SK-N-SH treated with all-trans-retinoic acid at 6 μM for 48 hours (cell line): Measurements from ENCODE around the gene GART.

Experiments
- ARNTL ChIP-seq: fragments of 450-650 bp; formaldehyde crosslinking; IDR thresholded peaks from 2 replicates; pipeline ENCODE4 v1.5.0; 2020; ENCODE audit warnings: low read depth, mild to moderate bottlenecking, moderate library complexity, borderline replicate concordance
- CSRNP3 ChIP-seq: fragments of 250-450 bp; sonication (Bioruptor Pico); IDR thresholded peaks from 2 replicates; pipeline ENCODE4 v1.5.1; 2021; ENCODE audit warnings: mild to moderate bottlenecking, moderate library complexity
- ESRRG ChIP-seq: fragments of 250-450 bp; sonication (Bioruptor Pico); IDR thresholded peaks from 2 replicates; pipeline ENCODE4 v1.6.1; 2021; ENCODE audit warnings: mild to moderate bottlenecking
- OSR1 ChIP-seq: fragments of 250-450 bp; sonication (Bioruptor Pico); IDR thresholded peaks from 2 replicates; pipeline ENCODE4 v1.8.0; 2022; ENCODE audit warnings: moderate library complexity, mild to moderate bottlenecking, inconsistent platforms
- PATZ1 ChIP-seq: fragments of 250-450 bp; sonication (Bioruptor Pico); IDR thresholded peaks from 2 replicates; pipeline ENCODE4 v1.8.0; 2020; ENCODE audit warnings: mild to moderate bottlenecking, moderate library complexity, borderline replicate concordance
- RARB ChIP-seq: fragments of 250-450 bp; sonication (Bioruptor Pico); IDR thresholded peaks from 2 replicates; pipeline ENCODE4 v1.8.0; 2021; ENCODE audit warnings: mild to moderate bottlenecking, moderate library complexity
- ZC3H10 ChIP-seq: fragments of 250-450 bp; sonication (Bioruptor Pico); IDR thresholded peaks from 2 replicates; pipeline ENCODE4 v1.5.1; 2021; ENCODE audit warnings: mild to moderate bottlenecking, moderate library complexity
- ZFP3 ChIP-seq: fragments of 250-450 bp; sonication (Bioruptor Pico); IDR thresholded peaks from 2 replicates; pipeline ENCODE4 v1.5.0; 2020; ENCODE audit warnings: mild to moderate bottlenecking, moderate library complexity

GRCh38 chr21:33566514-33566913 lies 24.6 kb upstream of the GART start:
- TF ChIP-seq PATZ1 = no peak
- no peak for TF ChIP-seq ESRRG
- TF ChIP-seq RARB (CRISPR knock-in tag) = no peak
- TF ChIP-seq CSRNP3 = no peak
- TF ChIP-seq ZC3H10 (CRISPR knock-in tag) = no peak
- TF ChIP-seq ARNTL (CRISPR knock-in tag) = no peak
- TF ChIP-seq ZFP3 (CRISPR knock-in tag) = no peak
- TF ChIP-seq OSR1 (CRISPR knock-in tag) = no peak
